NB4 (cell line): ENCODE results near the gene DGKH.

Experiments used
- CTCF ChIP-seq: IDR thresholded peaks from one replicate; pipeline ENCODE4 v1.5.1; 2012; ENCODE audit warnings: low read depth, low read length
- MAX ChIP-seq: IDR thresholded peaks from 2 replicates; pipeline ENCODE4 v1.6.1; 2011; ENCODE audit warnings: low read depth, low read length
- MYC ChIP-seq: IDR thresholded peaks from 2 replicates; pipeline ENCODE4 v1.6.1; 2011; ENCODE audit warnings: low read depth, low read length
- POLR2A ChIP-seq: IDR thresholded peaks from 2 replicates; pipeline ENCODE4 v1.6.1; 2011; ENCODE audit warnings: mild to moderate bottlenecking; ENCODE audit not compliant: insufficient read length; ENCODE audit errors: extremely low read depth

- TF ChIP-seq CTCF: no peak
- no peak for TF ChIP-seq POLR2A
- TF ChIP-seq MAX: no peak
- no peak for TF ChIP-seq MYC
Observed at GRCh38 chr13:42280537-42280936, 232.1 kb downstream of the DGKH start.
